Uterus (tissue), 2 donors: Measurements from ENCODE around the gene SPATS2L.

ENCODE experiments used
- POLR2A ChIP-seq, 2 donors: fragments of 450-650 bp; IDR thresholded peaks; one replicate each; pipeline ENCODE4 v1.6.1; 2016; ENCODE audit warnings: antibody characterized with exemption in 2 of 2, mild to moderate bottlenecking in 1 of 2, moderate library complexity in 1 of 2
- TF ChIP-seq, protein P1 (sequence below), 4 experiments: fragments of 200-600 bp in 2 of 4; fragments of 450-650 bp in 2 of 4; sonication (generic) in 2 of 4; IDR thresholded peaks; one replicate each; pipeline ENCODE4 v1.5.1; 2016 to 2019; ENCODE audit warnings: antibody characterized with exemption in 4 of 4, mild to moderate bottlenecking in 2 of 4, moderate library complexity in 1 of 4

DNA sequence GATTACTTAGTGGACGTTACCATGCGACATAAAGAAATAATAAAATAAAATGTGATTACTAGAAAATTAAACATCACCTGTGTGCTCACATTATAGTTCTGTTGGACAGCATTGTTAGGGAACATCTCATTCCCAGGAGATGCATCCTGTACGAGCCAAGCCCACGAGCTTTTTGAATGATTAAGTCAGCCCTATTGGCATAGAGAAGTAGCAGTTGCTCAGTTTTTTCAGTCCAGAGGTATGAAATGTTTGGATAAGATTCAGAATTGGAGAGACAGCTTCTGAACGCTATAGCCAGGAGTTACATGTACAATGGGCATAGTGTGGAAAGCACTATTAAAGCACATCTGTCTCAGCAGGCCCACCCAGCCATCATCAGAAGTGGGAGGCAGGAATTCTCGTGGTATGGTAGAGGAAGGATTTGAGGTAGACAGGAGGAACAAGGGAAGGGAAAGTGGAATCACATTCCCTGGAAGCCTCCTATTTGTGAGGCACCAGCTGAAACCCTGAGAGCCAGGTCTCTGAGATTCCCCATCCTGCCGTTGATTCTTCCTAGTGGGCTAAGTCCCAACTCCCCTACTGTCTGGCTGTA is 8.6 kb downstream of the SPATS2L start:
- TF ChIP-seq, protein P1, sequence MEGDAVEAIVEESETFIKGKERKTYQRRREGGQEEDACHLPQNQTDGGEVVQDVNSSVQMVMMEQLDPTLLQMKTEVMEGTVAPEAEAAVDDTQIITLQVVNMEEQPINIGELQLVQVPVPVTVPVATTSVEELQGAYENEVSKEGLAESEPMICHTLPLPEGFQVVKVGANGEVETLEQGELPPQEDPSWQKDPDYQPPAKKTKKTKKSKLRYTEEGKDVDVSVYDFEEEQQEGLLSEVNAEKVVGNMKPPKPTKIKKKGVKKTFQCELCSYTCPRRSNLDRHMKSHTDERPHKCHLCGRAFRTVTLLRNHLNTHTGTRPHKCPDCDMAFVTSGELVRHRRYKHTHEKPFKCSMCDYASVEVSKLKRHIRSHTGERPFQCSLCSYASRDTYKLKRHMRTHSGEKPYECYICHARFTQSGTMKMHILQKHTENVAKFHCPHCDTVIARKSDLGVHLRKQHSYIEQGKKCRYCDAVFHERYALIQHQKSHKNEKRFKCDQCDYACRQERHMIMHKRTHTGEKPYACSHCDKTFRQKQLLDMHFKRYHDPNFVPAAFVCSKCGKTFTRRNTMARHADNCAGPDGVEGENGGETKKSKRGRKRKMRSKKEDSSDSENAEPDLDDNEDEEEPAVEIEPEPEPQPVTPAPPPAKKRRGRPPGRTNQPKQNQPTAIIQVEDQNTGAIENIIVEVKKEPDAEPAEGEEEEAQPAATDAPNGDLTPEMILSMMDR (IDR thresholded peaks at IDR 0.05): no peak
- no peak for TF ChIP-seq POLR2A (IDR thresholded peaks at IDR 0.05)
